H1 (cell line): ENCODE measurements around the gene FIG4. TPM values are rescaled to one million over a fixed set of nuclear protein-coding genes. Genes with fewer than 3 reads are reported as not detected.
A peak's percentile ranks its signal among the peaks of the same experiment; 100 is the strongest.

Experiments
- BRCA1 ChIP-seq: IDR thresholded peaks from 2 replicates; pipeline ENCODE4 v1.6.1; 2012; ENCODE audit warnings: low read depth, low read length, improper control_type of control experiment
- CHD7 ChIP-seq: fragments of 300-600 bp; sonication (generic); IDR thresholded peaks from 2 replicates; pipeline ENCODE4 v1.7.1; 2012; ENCODE audit warnings: low read length, moderate library complexity, mild to moderate bottlenecking, inconsistent platforms; ENCODE audit not compliant: insufficient replicate concordance
- GTF2F1 ChIP-seq: IDR thresholded peaks from 2 replicates; pipeline ENCODE4 v1.6.1; 2012; ENCODE audit warnings: low read depth, low read length, improper control_type of control experiment, borderline replicate concordance
- PHF8 ChIP-seq: fragments of 200-600 bp; sonication (generic); conservative IDR thresholded peaks from 2 replicates; pipeline ENCODE4 v1.7.1; 2012; ENCODE audit warnings: low read depth, mild to moderate bottlenecking, inconsistent platforms, low read length, moderate library complexity
- RAD21 ChIP-seq, 2 experiments: IDR thresholded peaks in 1 of 2; conservative IDR thresholded peaks in 1 of 2; 2 replicates each; pipeline ENCODE4 v1.6.1; 2011; ENCODE audit warnings: low read depth in 2 of 2, low read length in 2 of 2, improper control_type of control experiment in 1 of 2, inconsistent platforms in 1 of 2, mild to moderate bottlenecking in 1 of 2, moderate library complexity in 1 of 2
- SRF ChIP-seq: IDR thresholded peaks from 2 replicates; pipeline ENCODE4 v1.6.1; 2011; ENCODE audit warnings: mild to moderate bottlenecking, low read depth, low read length, moderate library complexity
- polyA plus RNA-seq, 7 experiments: library from polyadenylated mRNA; depleted of rRNA in 3 of 7; stranded (reverse) in 5 of 7; unstranded in 2 of 7; fragments of >200 nt in 5 of 7; fragments of 200-250 nt in 2 of 7; gene quantifications; 1 replicate in 5 of 7; 2 replicates in 1 of 7; 4 replicates in 1 of 7; pipeline versions ENCODE4 v1.2.1 to v1.2.3, GENCODE V29; 2011 to 2013; ENCODE audit warnings: missing spikeins in 2 of 7, mixed read lengths in 2 of 7
- total RNA-seq: library from RNA; stranded (reverse); fragmentation: NEBNext Ultra II Directional; extraction: Animal tissue kit (Norgen Biotek cat#: 25700); gene quantifications from 2 replicates; pipeline ENCODE4 v1.2.1, GENCODE V29; 2021

FIG4 gene
- total and polyA plus RNA-seq, 2 of the 8 experiments (the other 6 are each of a cell fraction or from before 2014, with no cell fraction given): 11.8 to 21.9 TPM

- TF ChIP-seq CHD7: no peak
- peak; percentile 23 to 55 for TF ChIP-seq RAD21 (IDR thresholded peaks at IDR 0.05 in 1 of 2, conservative IDR thresholded peaks at IDR 0.05 in 1 of 2; ENCODE audit: low read depth in 2 of 2, low read length in 2 of 2)
- no peak for TF ChIP-seq PHF8
- no peak for TF ChIP-seq GTF2F1
- no peak for TF ChIP-seq BRCA1
- no peak for TF ChIP-seq SRF
Measured at GRCh38 chr6:109695468-109695867, 4.4 kb downstream of the FIG4 start (continued).
